Kidney epithelial cell (primary cell): ENCODE measurements around the gene PIP5KL1. TPM values are rescaled to one million over a fixed set of nuclear protein-coding genes. Genes with fewer than 3 reads are reported as not detected.
A peak's percentile ranks its signal among the peaks of the same experiment; 100 is the strongest.

Source experiments
- DNase-seq: peaks from one replicate; pipeline ENCODE4 v3.0.0-alpha.2; 2010; ENCODE audit warnings: low read depth
- H3K27me3 ChIP-seq: 2 replicates; pipeline ENCODE4 v1.6.0; 2011; ENCODE audit warnings: low read length; ENCODE audit not compliant: control insufficient read depth, insufficient read depth
- H3K36me3 ChIP-seq: 2 replicates; pipeline ENCODE4 v1.5.1; 2011; ENCODE audit warnings: low read length; ENCODE audit not compliant: control insufficient read depth, insufficient read depth
- H3K4me3 ChIP-seq: 2 replicates; pipeline ENCODE4 v1.5.1; 2011; ENCODE audit warnings: low read depth, mild to moderate bottlenecking, control low read depth, low read length
- total RNA-seq: library from RNA; depleted of rRNA; stranded (reverse); fragments of >200 nt; gene quantifications from 2 replicates; pipeline ENCODE4 v1.2.3, GENCODE V29; 2015
- TF ChIP-seq, protein P1 (sequence below): IDR thresholded peaks from 2 replicates; pipeline ENCODE4 v1.5.1; 2011; ENCODE audit warnings: mild to moderate bottlenecking, moderate library complexity, low read length, control low read depth, inconsistent platforms; ENCODE audit not compliant: insufficient read depth, poor library complexity, severe bottlenecking

PIP5KL1 gene, protein sequence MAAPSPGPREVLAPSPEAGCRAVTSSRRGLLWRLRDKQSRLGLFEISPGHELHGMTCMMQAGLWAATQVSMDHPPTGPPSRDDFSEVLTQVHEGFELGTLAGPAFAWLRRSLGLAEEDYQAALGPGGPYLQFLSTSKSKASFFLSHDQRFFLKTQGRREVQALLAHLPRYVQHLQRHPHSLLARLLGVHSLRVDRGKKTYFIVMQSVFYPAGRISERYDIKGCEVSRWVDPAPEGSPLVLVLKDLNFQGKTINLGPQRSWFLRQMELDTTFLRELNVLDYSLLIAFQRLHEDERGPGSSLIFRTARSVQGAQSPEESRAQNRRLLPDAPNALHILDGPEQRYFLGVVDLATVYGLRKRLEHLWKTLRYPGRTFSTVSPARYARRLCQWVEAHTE
- total RNA-seq: 3.6 and 4.2 TPM in 2 replicates

DNA sequence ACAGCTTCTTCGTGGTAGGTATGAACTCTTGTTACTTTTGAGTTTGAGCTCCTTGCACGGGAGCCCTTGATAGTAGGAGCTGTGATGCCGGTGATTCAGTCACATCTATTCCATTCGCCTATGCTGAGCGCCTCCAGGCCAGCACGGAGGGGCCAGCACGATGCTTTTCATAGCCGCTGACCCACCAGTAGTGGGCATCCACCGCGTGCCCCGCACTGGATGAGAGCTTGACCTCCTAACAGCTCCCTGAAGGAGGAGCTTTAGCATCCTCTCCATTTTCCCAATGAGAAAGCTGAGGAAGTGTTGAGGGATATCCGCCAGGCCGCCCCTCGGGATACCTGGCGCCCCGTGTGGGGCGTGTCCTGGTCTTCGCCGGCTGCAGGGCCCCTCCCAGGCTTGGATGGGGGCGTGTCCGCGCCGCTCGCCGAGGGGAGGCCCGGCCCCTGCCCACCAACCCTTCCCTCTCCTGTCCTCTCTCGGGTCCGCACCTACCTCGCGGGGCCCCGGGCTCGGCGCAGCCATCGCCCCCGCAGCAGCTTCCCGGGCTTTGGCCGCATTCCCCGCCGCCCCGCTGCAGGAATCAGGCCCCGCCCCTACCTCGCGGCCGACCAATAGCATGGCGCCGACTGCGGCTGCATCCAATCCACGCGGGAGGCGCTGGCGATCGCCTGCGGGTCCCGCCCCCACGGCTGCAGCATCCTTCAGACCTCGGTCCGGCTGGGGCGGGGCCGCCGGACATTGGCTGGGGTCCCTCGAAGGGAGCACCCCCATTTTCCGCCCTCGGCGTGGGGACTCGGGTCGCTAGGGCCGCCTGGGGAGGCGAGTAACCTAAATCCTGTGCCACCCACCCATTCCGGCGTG is at the start of gene PIP5KL1:
PIP5KL1 (minus strand) TSS at position 547 of the 861 bp plus-strand sequence; CDS start at position 522, 25 bp downstream.
- Histone ChIP-seq H3K27me3 (peaks cover 12% of the 10 kb centered on the region), H3K36me3 (no peaks in the 10 kb centered on the region), H3K4me3 (peak within 1 kb of the TSS; percentile 55)
- TF ChIP-seq, protein P1, sequence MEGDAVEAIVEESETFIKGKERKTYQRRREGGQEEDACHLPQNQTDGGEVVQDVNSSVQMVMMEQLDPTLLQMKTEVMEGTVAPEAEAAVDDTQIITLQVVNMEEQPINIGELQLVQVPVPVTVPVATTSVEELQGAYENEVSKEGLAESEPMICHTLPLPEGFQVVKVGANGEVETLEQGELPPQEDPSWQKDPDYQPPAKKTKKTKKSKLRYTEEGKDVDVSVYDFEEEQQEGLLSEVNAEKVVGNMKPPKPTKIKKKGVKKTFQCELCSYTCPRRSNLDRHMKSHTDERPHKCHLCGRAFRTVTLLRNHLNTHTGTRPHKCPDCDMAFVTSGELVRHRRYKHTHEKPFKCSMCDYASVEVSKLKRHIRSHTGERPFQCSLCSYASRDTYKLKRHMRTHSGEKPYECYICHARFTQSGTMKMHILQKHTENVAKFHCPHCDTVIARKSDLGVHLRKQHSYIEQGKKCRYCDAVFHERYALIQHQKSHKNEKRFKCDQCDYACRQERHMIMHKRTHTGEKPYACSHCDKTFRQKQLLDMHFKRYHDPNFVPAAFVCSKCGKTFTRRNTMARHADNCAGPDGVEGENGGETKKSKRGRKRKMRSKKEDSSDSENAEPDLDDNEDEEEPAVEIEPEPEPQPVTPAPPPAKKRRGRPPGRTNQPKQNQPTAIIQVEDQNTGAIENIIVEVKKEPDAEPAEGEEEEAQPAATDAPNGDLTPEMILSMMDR: peak; percentile 31
- no peak for DNase-seq

DNA sequence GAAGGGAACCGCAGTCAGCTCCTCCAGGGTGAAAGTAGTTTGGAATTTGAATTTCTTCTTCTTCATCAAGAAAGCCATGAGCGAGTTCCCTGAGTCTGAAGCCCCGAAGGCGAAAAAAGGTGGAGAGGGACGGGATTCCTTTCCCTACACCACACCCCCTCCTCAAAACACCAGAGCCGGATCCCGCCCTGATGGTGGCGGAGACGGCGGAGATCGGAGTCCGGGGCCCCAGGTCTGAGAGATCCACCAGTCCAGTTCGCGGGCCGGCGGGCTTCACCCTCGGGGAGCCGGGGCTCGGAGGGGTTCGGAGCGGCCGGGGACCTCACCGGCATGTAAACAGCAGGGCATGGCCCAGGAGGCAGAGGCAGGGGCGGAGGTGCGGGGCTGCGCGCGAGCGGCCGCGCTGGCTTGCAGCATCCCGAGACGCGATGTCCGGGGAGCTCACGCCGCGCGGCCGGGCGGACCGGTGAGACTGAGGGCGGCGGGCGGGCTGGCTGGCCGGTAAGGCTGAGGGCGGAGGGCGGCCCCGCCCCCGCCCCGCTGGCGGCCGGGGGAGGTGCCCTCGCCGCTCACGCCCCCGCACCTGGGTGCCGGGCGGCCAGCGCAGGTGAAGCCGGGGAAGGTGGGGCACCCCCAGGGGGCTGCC is 49.6 kb upstream of the PIP5KL1 start:
- H3K27me3 ChIP-seq: no peaks in the 10 kb centered on the region
- no peak for DNase-seq
- H3K4me3 ChIP-seq: peak overlapping the region; percentile 66
- TF ChIP-seq, protein P1: no peak
- H3K36me3 ChIP-seq: no peaks in the 10 kb centered on the region

DNA sequence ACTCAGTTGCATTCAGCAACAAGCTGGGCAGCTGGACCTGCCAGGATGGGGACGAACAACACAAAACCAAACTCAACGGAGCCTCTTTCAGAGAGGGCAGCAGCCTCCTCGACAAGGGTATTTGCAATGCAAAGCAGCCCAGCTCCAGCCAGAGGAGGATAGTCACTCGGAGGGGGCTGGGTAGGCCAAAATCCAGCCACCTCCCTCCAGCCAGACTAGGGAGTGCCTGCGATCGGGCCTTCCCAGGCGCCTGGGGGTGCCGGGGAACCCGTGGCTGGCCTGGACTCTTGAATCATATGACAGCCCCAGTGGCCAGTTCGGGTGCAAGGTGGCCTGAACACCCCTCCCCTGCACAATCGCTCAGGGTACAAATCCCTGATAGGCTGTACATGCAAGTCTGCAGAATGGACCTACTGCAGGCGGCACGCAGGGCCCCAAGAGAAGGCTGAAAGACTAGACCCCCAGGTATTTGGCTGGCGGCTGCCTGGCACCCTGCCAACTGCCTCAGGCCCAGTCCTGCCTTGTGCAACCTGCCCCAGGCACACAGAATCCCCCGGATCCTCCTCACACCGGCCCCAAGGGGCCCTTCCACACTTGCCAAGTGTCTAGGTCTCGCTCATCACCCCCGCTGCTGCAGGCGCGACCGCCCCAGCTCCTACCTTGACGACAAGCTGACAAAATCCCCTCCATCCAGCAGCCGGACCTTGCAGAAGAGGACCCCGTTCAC is 48.9 kb upstream of the PIP5KL1 start:
- H3K27me3 ChIP-seq: no peaks in the 10 kb centered on the region
- no peak for DNase-seq

DNA sequence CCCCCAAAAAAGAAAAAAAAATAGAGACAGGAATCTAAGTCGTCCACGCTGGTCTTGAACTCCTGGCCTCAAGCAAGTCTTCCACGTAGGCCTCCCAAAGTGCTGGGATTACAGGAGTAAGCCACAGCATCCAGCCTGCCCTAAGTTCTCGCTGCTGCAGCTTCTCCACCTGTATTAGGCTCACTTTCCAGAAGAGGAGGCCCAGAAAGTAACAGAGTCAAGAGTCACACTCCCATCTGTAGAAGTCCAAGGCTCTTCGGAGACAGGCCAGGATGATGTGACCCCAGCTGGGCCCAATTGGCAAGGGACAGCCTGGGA is 48.4 kb upstream of the PIP5KL1 start:
- TF ChIP-seq, protein P1: no peak
- Histone ChIP-seq H3K27me3 (no peaks in the 10 kb centered on the region), H3K36me3 (no peaks in the 10 kb centered on the region), H3K4me3 (peak overlapping the region; percentile 66)
- DNase-seq: no peak

More for the DNA sequence above, 48.9 kb upstream of the PIP5KL1 start:
- H3K36me3 ChIP-seq: no peaks in the 10 kb centered on the region
- TF ChIP-seq, protein P1: no peak
- H3K4me3 ChIP-seq: peak overlapping the region; percentile 66

DNA sequence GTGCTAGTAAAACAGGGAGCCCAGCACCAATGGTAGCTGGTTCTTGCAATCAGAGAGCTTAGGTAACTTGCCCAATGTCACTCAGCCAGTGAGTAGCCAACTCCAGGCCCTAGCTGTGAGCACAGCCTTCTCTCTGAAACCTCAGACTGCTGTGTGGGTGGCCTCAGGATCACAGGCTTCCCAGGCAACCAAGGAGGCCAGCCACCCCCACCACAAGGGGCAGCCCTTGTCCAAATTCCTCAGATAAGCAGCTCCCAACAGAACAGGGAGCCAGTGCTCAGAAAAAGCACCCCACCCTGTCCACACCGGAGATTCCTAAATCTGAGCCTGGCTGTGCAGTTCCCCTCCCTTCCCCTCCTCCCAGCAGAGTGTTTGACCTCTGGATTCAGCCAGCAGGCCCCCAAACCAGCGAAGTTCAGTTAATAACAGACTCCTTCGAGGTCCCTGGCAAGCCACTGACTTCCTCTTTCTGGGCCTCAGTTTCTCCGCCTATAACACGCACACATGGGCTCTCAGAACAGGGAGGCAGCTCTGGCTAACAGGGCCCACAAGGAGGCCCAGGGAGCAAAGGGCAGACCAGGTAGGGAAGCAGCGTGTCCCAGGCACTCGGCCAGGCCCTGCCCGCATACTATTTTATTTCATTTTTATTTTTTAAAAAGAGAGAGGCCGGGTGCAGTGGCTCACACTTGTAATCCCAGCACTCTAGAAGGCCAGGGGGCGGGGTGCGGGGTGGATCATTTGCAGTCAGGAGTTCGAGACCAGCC is 47.5 kb upstream of the PIP5KL1 start:
- H3K27me3 ChIP-seq: no peaks in the 10 kb centered on the region
- DNase-seq: no peak
- TF ChIP-seq, protein P1: peak; percentile 11
- no peak overlapping the region for H3K4me3 ChIP-seq
- H3K36me3 ChIP-seq: no peaks in the 10 kb centered on the region
